Right hindlimb (tissue), 1 donor: ENCODE measurements around the gene ELN.

Experiments used
- DNase-seq: peaks from one replicate; pipeline ENCODE4 v3.0.0-alpha.2; 2018

Gene ELN

DNA sequence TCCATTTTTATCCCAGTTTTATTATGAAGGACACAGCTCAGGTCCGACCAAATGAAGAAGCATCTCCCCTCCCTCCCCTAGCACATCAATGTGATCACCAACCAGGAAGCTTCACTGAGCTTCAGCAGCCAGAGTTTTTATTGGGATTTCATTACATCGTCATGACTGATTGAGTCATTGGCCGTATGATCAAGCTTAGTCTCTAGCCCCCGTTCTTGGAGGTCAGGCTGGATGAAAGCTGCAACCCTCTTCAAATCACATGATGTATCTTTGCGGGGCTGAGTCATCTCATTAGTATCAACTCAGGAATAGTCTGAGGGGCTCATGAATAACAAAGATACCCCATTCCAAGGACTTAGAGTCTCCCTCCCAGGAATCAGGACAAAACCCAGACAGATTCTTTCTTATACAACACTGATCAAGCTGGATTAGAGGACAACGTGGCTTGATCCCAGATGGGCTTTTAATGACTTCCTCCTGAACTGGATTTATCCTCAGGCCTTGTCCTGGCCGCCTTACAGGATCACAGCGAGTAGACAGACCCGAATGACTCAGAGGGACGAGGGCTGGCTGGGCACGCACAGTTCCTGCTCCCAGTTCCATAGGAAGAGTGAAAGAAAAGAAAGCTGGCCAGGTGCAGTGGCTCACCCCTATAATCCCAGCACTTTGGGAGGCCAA, 70.1 kb downstream of the ELN start:
- DNase-seq: no peak

DNA sequence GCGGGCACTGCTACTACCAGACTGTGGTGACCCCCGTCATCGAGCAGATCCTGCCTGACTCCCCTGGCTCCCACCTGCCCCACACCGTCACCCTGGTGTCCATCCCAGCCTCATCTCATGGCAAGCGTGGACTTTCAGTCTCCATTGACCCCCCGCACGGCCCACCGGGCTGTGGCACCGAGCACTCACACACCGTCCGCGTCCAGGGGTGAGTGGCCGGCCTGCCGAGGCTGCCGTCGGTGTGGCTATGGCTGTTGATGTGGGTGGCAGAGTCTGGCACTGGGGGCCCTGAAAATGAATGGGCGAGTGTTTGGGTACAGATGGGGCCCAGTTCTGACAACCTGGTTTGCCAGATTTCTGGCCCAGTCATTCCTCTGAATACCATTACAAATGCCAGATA, 71.1 kb downstream of the ELN start:
- no peak for DNase-seq

DNA sequence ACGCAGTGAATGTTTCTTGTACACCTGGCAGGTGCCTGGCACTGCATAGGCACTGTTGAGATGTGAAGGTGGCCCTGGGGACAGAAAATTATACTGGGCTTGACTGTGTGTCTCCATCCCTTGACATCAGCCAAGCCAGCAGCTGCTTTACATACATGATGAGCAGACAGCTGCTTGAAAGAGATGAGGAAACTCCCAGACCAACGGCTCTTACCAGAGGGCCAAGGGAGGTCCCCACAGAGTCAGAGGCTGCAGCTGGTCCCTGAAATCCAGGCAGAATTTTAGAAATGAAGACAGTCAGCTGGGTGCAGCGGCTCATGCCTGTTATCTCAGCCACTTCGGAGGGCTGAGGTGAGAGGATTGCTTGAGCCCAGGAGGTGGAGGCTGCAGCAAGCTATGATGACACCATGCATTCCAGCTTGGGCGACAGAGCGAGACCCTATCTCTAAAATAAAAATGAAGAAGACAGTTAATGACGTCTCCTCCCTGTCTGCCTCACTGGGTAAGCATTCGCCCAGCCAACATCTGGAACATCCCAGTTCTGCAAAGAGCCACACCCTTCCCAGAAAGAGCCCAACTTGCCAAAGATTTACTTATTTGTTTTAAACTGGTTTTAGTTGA, 73.2 kb downstream of the ELN start:
- DNase-seq: peak; percentile 81

DNA sequence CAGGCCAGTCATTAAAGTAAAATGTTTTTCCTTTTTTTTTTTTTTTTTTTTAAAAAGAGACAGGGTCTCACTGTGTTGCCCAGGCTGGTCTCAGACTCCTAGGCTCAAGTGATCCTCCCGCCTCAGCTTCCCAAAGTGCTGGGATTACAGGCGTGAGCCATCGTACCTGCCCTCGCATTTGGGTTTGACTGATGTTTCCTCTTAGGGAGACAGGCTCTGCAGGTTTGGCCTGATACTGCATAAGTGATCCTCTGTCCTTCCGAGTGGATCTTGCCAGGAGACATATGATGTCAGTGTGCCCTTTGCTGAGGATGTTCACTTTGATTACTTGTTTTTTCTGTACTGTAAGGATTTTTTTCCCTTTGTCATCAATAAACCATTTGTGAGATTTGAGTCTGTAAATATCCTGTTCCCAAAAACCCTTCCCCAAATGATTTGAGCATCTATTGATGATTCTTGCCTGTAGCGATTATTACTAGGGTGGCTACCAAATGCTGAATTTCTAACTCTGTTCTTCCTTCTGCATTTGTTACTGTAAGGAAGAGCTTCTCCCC, 75.3 kb downstream of the ELN start:
- DNase-seq: no peak

DNA sequence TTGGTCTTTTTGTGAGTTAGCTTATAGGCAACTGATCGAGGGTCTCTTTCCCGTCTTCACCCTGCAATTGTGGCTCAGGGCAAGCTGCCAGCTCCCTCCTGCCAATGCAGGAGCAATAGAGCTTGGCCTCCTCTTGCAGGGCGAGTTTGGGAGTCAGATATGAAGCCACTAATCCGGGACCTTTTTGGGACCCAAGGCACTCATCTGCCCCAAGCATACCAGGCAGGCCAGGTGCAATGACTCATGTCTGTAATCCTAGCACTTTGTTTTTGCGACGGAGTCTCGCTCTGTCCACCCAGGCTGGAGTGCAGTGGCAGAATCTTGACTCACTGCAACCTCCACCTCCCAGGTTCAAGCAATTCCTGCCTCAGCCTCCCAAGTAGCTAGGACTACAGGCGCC, 76.7 kb downstream of the ELN start:
- DNase-seq: no peak

DNA sequence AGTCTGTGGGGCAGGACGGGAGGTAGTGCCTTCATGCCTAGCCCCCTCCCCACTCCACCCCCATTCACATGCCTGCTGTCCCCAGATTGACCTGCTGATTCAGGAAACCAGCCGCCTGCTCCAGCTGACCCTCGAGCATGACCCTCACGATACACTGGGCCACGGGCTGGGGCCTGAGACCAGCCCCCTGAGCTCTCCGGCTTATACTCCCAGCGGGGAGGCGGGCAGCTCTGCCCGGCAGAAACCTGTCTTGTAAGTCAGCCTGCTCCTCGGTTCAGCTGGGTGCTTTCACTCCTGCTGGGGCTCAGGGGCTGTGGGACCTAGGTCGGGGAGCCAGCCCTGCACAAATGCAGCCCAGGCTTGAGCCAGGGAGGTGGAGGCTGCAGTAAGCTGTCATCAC, 78.0 kb downstream of the ELN start:
- no peak for DNase-seq

DNA sequence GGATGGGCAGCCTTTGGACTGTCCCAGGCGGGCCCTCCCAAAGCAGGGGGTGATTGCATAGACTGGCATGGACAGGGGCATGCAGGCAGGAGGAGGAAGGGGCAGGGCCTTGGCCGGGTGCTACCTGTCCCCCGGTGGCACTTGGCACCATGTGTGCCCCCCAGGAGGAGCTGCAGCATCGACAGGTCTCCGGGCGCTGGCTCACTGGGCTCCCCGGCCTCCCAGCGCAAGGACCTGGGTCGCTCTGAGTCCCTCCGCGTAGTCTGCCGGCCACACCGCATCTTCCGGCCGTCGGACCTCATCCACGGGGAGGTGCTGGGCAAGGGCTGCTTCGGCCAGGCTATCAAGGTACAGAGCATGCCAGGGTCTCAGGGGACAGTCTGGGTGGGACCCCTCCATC, 78.9 kb downstream of the ELN start:
- no peak for DNase-seq

DNA sequence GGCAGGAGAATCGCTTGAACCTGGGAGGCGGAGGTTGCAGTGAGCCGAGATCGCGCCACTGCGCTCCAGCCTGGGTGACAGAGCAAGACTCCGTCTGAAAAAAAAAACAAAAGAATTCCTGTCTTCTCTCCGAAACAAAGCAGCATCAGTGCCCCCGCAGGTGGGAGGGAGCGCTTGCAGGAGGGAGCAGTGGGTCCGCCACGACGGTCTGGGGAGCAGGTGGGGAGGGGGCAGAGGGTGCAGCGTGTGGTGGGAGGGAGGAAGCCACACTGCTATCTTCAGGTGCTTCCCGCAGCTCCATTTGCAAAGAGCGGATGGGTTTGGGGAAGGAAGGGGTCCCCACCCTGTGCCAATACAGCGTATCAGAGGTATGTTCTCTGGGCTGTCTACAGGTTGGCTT, 87.4 kb downstream of the ELN start:
- DNase-seq: no peak

DNA sequence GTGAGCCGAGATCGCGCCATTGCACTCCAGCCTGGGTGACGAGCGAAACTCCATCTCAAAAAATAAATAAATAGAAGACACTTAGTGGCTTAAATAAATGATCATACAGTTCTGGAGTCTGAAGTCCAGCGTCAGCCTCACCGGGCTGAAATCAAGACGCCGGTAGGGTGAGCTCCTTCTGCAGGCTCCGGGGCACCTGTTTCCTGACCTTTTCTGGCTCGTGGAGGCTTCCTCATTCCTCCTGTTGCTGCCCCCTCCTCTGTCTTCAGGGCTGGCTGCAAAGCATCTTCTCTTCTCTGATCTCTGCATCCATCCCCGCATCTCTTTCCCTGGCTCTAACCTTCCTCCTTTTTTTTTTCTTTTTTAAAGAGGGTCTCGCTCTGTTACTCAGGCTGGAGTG, 88.4 kb downstream of the ELN start:
- no peak for DNase-seq
